Activated CD4-positive, alpha-beta T cell treated with anti-CD3 and anti-CD28 coated beads for 24 hours (primary cell): ENCODE data around the gene RHBDD1.

ENCODE experiments used
- DNase-seq, 2 donors: peaks; one replicate each; pipeline ENCODE4 v3.0.0-alpha.2; 2020; ENCODE audit warnings: low read depth in 2 of 2

Gene RHBDD1

GRCh38 chr2:226915846-226916360, 80.0 kb downstream of the RHBDD1 start:
- DNase-seq: no peak

- DNase-seq: no peak
These were observed 80.8 kb downstream of the RHBDD1 start for GRCh38 chr2:226916669-226917068.

- no peak for DNase-seq
These were observed 96.6 kb downstream of the RHBDD1 start for GRCh38 chr2:226932443-226932842.

- DNase-seq: no peak
These were observed 98.8 kb downstream of the RHBDD1 start for GRCh38 chr2:226934546-226935201.

GRCh38 chr2:226943862-226944620, 108.2 kb downstream of the RHBDD1 start:
- DNase-seq: no peak

- DNase-seq: no peak
These were observed 117.4 kb downstream of the RHBDD1 start for GRCh38 chr2:226953206-226953605.

- no peak for DNase-seq
These were observed 118.0 kb downstream of the RHBDD1 start for GRCh38 chr2:226953826-226954225.

GRCh38 chr2:226956659-226957058, 120.8 kb downstream of the RHBDD1 start:
- no peak for DNase-seq

GRCh38 chr2:226959418-226959817, 123.6 kb downstream of the RHBDD1 start:
- no peak for DNase-seq

GRCh38 chr2:226962176-226962773, 126.4 kb downstream of the RHBDD1 start:
- no peak for DNase-seq

- no peak for DNase-seq
These were observed 127.7 kb downstream of the RHBDD1 start for GRCh38 chr2:226963528-226963927.

GRCh38 chr2:226965376-226965775, 129.5 kb downstream of the RHBDD1 start:
- no peak for DNase-seq

GRCh38 chr2:226969417-226970080, 133.7 kb downstream of the RHBDD1 start:
- no peak for DNase-seq

- no peak for DNase-seq
These were observed 134.5 kb downstream of the RHBDD1 start for GRCh38 chr2:226970362-226970761.

GRCh38 chr2:226971084-226971483, 135.2 kb downstream of the RHBDD1 start:
- no peak for DNase-seq

- DNase-seq: no peak
These were observed 135.9 kb downstream of the RHBDD1 start for GRCh38 chr2:226971770-226972169.

GRCh38 chr2:226973816-226974215, 138.0 kb downstream of the RHBDD1 start:
- no peak for DNase-seq

- no peak for DNase-seq
These were observed 141.9 kb downstream of the RHBDD1 start for GRCh38 chr2:226977775-226978190.

GRCh38 chr2:226978300-226978699, 142.4 kb downstream of the RHBDD1 start:
- DNase-seq: no peak

GRCh38 chr2:226979004-226979403, 143.2 kb downstream of the RHBDD1 start:
- DNase-seq: no peak

- DNase-seq: no peak
These were observed 146.0 kb downstream of the RHBDD1 start for GRCh38 chr2:226981791-226982326.
